HG02759 (cell line): ENCODE results near the gene LRG1.
"Not testable (repeated sequence)": the region's sequence is repeated elsewhere in the genome, so short reads cannot be mapped to it uniquely, and the experiment has no call there.

Experiments
- ATAC-seq: cut with Tn5 transposase; IDR thresholded peaks from one replicate; pipeline ENCODE4 v1.9.1; 2021; ENCODE audit warnings: mild to moderate bottlenecking, moderate library complexity; ENCODE audit not compliant: unreplicated experiment

The LRG1 gene

DNA sequence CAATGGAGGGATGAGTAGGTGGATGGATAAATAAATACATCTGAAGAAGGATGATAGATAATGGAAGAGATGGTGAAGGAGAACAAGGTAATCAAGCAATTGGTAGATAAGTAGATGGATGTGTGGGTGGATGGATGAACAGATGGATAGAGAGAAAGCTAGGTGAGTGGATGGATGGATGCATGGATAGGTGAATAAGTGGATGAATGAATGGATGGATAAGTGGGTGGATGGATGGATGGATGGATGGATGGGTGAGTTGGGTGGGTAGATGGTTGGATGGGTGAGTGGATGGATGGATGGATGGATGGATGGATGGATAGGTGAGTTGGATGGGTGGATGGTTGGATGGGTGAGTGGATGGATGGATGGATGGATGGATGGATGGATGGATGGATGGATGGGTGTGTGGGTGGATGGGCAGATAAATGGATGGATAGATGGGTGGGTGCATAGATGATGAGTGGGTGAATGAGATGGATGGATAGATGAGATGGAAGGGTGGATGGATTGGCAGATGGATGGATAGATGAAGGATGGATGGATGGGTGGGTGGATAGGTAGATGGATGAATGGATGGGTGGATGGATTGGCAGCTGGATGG is 13.4 kb upstream of the LRG1 start:
- no peak for ATAC-seq

DNA sequence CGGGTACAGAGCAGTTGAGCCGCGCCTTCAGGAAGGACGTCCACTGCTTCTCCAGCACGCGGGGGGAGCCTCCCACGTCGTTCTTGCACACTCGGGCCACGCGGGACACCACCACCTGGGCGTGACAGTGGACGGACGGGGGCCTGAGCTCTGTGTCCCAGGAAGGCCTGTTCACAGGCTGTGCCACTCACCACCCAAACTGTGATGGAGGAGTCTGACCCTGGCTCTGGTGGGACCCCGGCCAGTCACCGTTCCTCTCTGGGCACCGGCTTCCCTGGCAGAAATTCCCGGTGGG is 12.6 kb upstream of the LRG1 start:
- ATAC-seq, result no peak

- ATAC-seq, result no peak
Measured at GRCh38 chr19:4550479-4551050, 10.7 kb upstream of the LRG1 start.

- no peak for ATAC-seq
Measured at GRCh38 chr19:4550018-4550417, 10.2 kb upstream of the LRG1 start.

GRCh38 chr19:4548238-4548584 is 8.4 kb upstream of the LRG1 start:
- ATAC-seq, result no peak

- no peak for ATAC-seq
Measured at GRCh38 chr19:4547303-4548237, 7.7 kb upstream of the LRG1 start.

GRCh38 chr19:4543842-4544647 is 4.2 kb upstream of the LRG1 start:
- ATAC-seq, result no peak

DNA sequence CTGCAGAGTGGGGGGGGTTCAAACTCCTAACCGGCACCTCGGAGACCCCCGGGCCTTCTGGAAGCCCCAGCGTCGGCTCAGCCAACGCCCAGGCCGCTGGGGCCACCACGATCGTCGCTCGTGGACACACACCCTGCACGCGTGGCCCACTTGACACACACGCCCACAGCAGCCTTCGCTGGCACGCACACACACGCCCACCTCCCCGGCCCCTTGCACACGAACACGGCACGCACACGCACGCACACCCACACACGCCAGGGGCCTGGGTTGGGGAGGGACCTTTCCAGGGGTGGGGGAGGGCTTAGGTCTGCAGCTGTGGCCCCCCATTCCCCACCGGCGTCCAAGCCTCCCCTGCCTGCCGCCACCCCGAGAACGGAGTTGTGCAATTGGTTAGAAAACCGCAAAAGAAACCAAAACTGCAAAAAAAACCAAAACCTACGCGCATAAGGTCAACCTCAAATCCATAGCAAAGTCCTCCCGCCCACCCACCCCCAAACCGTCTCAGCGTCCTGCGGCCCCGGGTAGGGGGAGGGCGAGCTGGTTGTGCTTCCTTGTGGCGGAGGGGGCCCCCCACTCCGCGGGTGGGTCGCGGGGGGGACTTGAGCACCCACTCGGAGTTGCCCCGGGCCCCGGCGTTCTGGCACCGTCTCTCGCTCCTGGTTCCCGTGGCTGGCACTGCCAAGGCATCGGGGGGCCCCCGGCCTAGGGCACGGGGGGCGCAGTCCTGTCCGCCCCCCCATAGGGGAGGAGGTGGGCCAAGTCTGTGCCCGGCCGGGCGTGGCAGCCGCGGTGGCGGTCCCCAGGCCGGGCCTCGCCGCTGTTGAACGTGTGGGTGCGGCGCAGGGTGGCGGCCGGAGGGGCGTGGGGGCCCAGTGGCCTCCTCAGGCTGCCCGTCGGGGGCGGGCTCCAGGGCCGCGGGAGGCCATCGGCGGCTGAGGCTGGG is 3.3 kb upstream of the LRG1 start:
- no peak for ATAC-seq

GRCh38 chr19:4541806-4542145 is 1.9 kb upstream of the LRG1 start:
- ATAC-seq, result not testable (repeated sequence)

DNA sequence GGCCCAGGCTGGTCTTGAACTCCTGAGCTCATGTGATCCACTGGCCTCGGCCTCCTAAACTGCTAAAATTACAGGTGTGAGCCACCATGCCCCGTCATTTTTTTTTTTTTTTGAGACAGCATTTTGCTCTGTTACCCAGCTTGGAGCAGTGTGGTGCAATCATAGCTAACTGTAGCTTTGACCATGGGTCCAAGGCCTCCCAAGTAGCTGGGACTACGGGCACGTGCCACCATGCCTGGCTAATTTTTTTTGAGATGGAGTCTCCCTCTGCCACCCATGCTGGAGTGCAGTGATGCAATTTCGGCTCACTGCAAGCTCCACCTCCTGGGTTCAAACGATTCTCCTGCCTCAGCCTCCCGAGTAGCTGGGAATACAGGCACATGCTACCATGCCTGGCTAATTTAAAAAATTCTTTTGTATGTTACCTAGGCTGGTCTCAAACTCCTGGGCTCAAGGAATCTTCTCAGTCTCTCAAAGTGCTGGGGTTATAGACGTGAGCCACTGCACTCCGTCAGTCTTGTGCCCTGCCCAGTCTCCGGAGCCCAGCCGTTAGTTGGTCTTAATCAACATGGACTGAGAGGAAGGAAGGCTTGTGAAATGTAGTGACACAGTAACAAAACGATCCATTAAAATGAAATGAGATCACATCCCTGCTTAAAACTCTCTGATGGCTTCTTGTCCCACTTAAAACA is 1.4 kb upstream of the LRG1 start:
- ATAC-seq, result no peak

GRCh38 chr19:4539169-4539692 is 605 bp downstream of the LRG1 start:
- no peak for ATAC-seq

DNA sequence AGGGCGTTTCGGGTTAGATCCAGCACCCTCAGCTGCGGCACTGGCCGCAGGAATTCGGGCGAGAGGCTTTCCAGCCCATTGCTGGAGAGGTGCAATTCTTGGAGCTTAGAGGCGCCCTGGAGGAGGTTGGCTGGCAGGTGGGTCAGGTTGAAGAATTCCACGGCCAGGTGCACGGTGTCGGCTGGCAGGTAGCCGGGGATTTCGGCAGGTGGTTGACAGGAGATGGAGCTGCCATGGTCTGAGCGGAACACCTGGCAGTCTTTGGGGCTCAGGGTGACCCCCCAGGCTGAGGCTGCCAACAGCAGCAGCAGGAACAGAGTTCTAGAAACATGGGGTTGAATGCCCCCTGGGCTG is 1.3 kb downstream of the LRG1 start:
- ATAC-seq, result no peak

GRCh38 chr19:4537953-4538600 is 1.8 kb downstream of the LRG1 start:
- ATAC-seq, result no peak

DNA sequence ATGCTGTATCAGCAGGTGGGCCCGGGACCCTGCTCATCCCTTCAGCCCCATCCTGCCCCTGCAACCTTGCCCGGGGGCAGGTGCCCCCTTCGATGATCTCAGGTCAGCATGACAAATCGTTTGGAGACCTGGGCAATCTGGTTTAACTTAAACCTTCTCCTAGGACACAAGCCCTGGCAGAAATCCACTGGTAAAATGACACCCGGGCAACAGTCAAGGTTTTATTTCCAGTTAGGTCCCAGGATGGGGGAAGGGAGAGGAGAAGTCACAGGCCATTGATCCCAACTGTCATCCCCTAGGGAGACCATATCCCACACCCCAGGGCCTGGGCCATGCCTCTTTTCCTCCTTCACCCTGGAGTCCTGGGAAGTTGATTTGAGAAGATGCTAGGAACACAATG is 3.0 kb downstream of the LRG1 start:
- no peak for ATAC-seq

- no peak for ATAC-seq
Measured at GRCh38 chr19:4534836-4535658, 4.8 kb downstream of the LRG1 start, which contains the start of gene PLIN5. PLIN5 (minus strand) TSS chr19:4535224; CDS start chr19:4534074, 1,150 bp downstream.

DNA sequence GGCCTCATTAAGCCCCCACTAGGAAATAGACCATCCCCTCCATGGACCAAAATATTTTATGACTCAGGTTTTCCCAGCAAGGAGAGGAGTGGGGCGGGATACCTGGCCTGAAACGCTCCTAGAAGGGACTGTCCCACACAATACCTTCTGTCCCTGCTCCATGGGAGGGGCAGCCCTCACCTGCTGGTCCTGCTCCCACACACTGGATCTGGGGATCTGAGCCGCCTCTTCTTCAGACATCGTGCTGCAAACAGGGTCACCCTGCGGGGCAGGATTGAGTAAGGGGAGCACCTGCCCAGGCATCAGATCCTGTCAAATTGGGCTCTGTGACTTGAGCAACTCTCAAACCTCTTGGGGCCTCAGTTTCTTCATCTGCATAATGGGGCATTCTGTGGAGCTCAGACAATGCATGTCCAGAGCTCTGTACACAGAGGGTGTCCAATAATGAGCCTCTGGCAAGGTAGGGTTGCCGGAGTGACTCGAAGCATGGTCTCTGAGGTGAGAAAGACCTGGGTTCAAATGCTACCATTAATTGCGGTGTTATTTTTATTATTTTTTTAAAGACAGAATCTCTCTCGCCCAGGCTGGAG is 5.9 kb downstream of the LRG1 start:
- ATAC-seq, result no peak

- ATAC-seq, result no peak
Measured at GRCh38 chr19:4533334-4533733, 6.5 kb downstream of the LRG1 start.

DNA sequence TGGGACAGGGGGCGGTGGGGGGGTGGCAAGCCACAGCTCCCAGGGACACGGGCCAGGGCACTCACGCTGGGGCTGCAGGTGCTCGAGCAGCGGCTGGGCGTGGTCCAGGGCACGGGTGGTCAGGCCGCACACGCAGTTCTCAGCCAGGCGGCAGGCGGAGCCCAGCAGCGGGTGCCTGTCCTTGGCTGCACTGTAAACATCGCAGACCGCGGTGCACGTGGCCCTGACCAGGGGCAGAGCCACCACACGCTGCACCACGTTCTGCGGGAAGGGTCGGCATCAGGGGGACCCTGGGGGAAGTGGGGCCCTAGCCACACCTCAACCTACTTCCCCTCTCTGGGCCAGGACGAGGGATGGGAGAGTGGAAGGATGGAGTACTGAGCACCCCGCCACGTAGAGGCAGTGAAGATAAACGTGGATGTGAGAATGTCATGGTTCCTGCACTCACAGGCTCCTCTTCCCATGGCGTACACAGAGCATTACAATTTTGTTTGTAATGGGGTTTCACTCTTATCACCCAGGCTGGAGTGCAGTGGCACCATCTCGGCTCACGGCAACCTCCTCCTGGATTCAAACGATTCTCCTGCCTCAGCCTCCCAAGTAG is 8.2 kb downstream of the LRG1 start:
- ATAC-seq, result no peak
